Measurements from ENCODE around the gene CAMK2N2.

The CAMK2N2 gene

DNA sequence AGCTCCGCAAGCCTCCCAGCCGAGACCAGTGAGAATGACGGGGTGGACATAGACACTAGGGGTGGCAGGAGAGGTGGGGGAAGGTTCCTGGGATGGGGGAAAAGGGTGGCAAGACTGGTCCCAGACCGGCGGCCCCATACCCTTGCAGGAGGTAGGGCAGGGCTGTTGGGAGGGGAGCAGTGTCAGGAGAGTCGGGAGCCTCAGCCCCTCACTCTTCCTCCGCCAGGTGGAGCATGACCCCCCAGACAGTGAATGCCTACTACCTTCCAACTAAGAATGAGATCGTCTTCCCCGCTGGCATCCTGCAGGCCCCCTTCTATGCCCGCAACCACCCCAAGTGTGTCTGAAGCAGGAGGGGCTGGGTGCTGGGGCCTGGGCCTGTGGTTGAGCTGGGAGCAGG lies 29.0 kb upstream of the CAMK2N2 start:
- in situ Hi-C loops (cut with MboI; ENCODE audit: low pct_unique_long_range_greater_than_20kb, low sequenced_read_pairs, unreplicated experiment) = no loop called here
- no peak for DNase-seq (ENCODE audit: low spot score)
- TF ChIP-seq CTCF (IDR thresholded peaks at IDR 0.05; ENCODE audit: extremely low read depth, insufficient read depth, missing control alignments) = no peak

- DNase-seq (ENCODE audit: low spot score) = peak; percentile 86
- in situ Hi-C loops (cut with MboI; ENCODE audit: low pct_unique_long_range_greater_than_20kb, low sequenced_read_pairs, unreplicated experiment) = no loop called here
- peak; percentile 56 for TF ChIP-seq CTCF (IDR thresholded peaks at IDR 0.05; ENCODE audit: extremely low read depth, insufficient read depth, missing control alignments)
Measured at GRCh38 chr3:184289426-184289938, 28.1 kb upstream of the CAMK2N2 start.

DNA sequence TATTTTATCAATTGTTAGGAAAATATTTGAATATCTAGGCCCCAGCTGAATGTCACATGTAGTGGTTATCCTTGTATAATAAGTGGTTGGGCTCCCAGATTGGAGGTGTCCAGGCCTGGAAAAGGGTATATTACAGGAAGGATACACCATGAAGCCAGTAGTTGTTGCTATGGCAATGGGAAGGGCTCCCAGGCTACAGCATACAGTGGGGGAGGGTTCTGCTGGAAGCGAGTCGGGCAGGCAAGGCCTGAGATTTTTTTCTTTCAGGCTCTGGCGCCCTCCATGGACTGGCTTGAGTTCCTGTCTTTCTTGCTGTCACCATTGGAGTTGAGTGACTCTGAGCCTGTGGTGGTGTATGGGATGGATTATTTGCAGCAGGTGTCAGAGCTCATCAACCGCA lies 23.3 kb upstream of the CAMK2N2 start:
- peak; percentile 35 for TF ChIP-seq CTCF (IDR thresholded peaks at IDR 0.05; ENCODE audit: extremely low read depth, insufficient read depth, missing control alignments)
- peak; percentile 49 for DNase-seq (ENCODE audit: low spot score)
- in situ Hi-C loops (cut with MboI; ENCODE audit: low pct_unique_long_range_greater_than_20kb, low sequenced_read_pairs, unreplicated experiment) = no loop called here

GRCh38 chr3:184283681-184284080 lies 22.3 kb upstream of the CAMK2N2 start:
- no peak for TF ChIP-seq CTCF (IDR thresholded peaks at IDR 0.05; ENCODE audit: extremely low read depth, insufficient read depth, missing control alignments)
- in situ Hi-C loops (cut with MboI; ENCODE audit: low pct_unique_long_range_greater_than_20kb, low sequenced_read_pairs, unreplicated experiment) = no loop called here

DNA sequence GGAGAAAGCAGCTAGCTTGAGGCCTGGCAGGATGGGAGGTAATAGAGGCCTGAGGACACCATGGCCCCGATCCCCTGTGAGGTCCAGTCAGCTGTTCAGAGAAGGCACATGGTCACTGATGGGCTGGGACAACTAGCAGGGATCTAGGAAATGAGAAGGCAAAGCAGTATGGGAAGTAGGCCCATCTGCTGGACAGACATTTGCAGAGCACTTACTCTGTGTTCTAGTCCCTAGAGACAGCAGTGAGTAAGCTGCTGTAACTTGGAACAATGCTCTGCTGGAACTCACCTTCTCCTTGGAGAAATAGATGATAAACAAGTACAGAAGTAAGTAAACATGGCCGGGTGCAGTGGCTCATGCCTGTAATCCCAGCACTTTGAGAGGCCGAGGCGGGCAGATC lies 21.6 kb upstream of the CAMK2N2 start:
- in situ Hi-C loops (cut with MboI; ENCODE audit: low pct_unique_long_range_greater_than_20kb, low sequenced_read_pairs, unreplicated experiment) = no loop called here
- no peak for TF ChIP-seq CTCF (IDR thresholded peaks at IDR 0.05; ENCODE audit: extremely low read depth, insufficient read depth, missing control alignments)
- DNase-seq (ENCODE audit: low spot score) = no peak

More at GRCh38 chr3:184283681-184284080, 22.3 kb upstream of the CAMK2N2 start:
- DNase-seq (ENCODE audit: low spot score) = no peak

- no peak for DNase-seq (ENCODE audit: low spot score)
- in situ Hi-C loops (cut with MboI; ENCODE audit: low pct_unique_long_range_greater_than_20kb, low sequenced_read_pairs, unreplicated experiment) = no loop called here
- no peak for TF ChIP-seq CTCF (IDR thresholded peaks at IDR 0.05; ENCODE audit: extremely low read depth, insufficient read depth, missing control alignments)
Measured at GRCh38 chr3:184277366-184277765, 16.0 kb upstream of the CAMK2N2 start.

All from GM13977 (cell line).